CD14-positive monocyte (primary cell): ENCODE measurements around the gene KCNB1. TPM values are rescaled to one million over a fixed set of nuclear protein-coding genes. Genes with fewer than 3 reads are reported as not detected.

Experiments used
- DNase-seq, 3 donors: peaks; one replicate each; pipeline ENCODE4 v3.0.0-alpha.2; 2011 to 2022
- H2AFZ ChIP-seq: 2 replicates; pipeline ENCODE4 v1.6.0; 2012; ENCODE audit warnings: mild to moderate bottlenecking, low read depth, low read length, inconsistent platforms; ENCODE audit not compliant: insufficient read depth, poor library complexity, severe bottlenecking
- H3K27ac ChIP-seq, 2 donors: 1 replicate in 1 of 2; 2 replicates in 1 of 2; pipeline ENCODE4 v1.5.1; 2012 to 2013; ENCODE audit warnings: low read length in 2 of 2, control low read depth in 1 of 2, inconsistent platforms in 1 of 2, low read depth in 1 of 2, mild to moderate bottlenecking in 1 of 2
- H3K27me3 ChIP-seq, 2 donors: one replicate each; pipeline versions ENCODE4 v1.6.0 to v1.6.1; 2011 to 2013; ENCODE audit warnings: low read length in 2 of 2; ENCODE audit not compliant: control insufficient read depth in 2 of 2, insufficient read depth in 2 of 2
- H3K36me3 ChIP-seq, 2 donors: replicated peaks in 1 of 2; 1 replicate in 1 of 2; 2 replicates in 1 of 2; pipeline versions ENCODE4 v1.5.1 to v1.6.1; 2012 to 2013; ENCODE audit warnings: low read length in 2 of 2, control low read depth in 1 of 2, inconsistent platforms in 1 of 2, mild to moderate bottlenecking in 1 of 2; ENCODE audit not compliant: insufficient read depth in 2 of 2, control insufficient read depth in 1 of 2
- H3K4me1 ChIP-seq, 2 donors: 1 replicate in 1 of 2; 2 replicates in 1 of 2; pipeline versions ENCODE4 v1.5.1 to v1.6.1; 2012 to 2013; ENCODE audit warnings: low read length in 2 of 2, control low read depth in 1 of 2, inconsistent platforms in 1 of 2, mild to moderate bottlenecking in 1 of 2, moderate library complexity in 1 of 2; ENCODE audit not compliant: insufficient read depth in 2 of 2, control insufficient read depth in 1 of 2
- H3K4me2 ChIP-seq: replicated peaks from 2 replicates; pipeline ENCODE3; 2012; ENCODE audit warnings: low read length, moderate library complexity, mild to moderate bottlenecking; ENCODE audit not compliant: poor library complexity, severe bottlenecking; ENCODE audit errors: extremely low read depth
- H3K4me3 ChIP-seq, 3 experiments: fragments of 200-600 bp in 1 of 3; sonication (generic) in 1 of 3; replicated peaks in 1 of 3; 1 replicate in 2 of 3; 2 replicates in 1 of 3; pipeline ENCODE4 v1.5.1; 2011 to 2013; ENCODE audit warnings: low read length in 3 of 3, mild to moderate bottlenecking in 3 of 3, control low read depth in 2 of 3, low read depth in 2 of 3, inconsistent platforms in 1 of 3, moderate library complexity in 1 of 3
- H3K79me2 ChIP-seq: 2 replicates; pipeline ENCODE4 v1.6.0; 2012; ENCODE audit warnings: mild to moderate bottlenecking, control low read depth, inconsistent platforms, low read length, moderate library complexity; ENCODE audit not compliant: insufficient read depth
- H3K9ac ChIP-seq: 2 replicates; pipeline ENCODE4 v1.6.0; 2017; ENCODE audit warnings: low read length, mild to moderate bottlenecking; ENCODE audit not compliant: insufficient read depth, poor library complexity, severe bottlenecking
- H3K9me3 ChIP-seq, 2 donors: replicated peaks in 1 of 2; 1 replicate in 1 of 2; 2 replicates in 1 of 2; pipeline versions ENCODE4 v1.5.1 to v1.6.1; 2012 to 2013; ENCODE audit warnings: low read length in 2 of 2, control low read depth in 1 of 2; ENCODE audit not compliant: control insufficient read depth in 1 of 2, insufficient read depth in 1 of 2
- H4K20me1 ChIP-seq: 2 replicates; pipeline ENCODE4 v1.6.0; 2012; ENCODE audit warnings: mild to moderate bottlenecking, low read length, control low read depth, moderate library complexity; ENCODE audit not compliant: insufficient read depth
- H3K27ac Mint-ChIP-seq, 7 donors: one replicate each; pipeline ENCODE4 v1.8.0; 2020; ENCODE audit warnings: mild to moderate bottlenecking in 7 of 7, mixed read lengths in 7 of 7, moderate library complexity in 6 of 7, inconsistent platforms in 2 of 7
- H3K27me3 Mint-ChIP-seq, 3 donors: one replicate each; pipeline ENCODE4 v1.8.0; 2021 to 2022; ENCODE audit warnings: low read depth in 3 of 3, mild to moderate bottlenecking in 3 of 3, mixed read lengths in 3 of 3, moderate library complexity in 3 of 3, inconsistent platforms in 1 of 3
- H3K36me3 Mint-ChIP-seq, 2 donors: one replicate each; pipeline ENCODE4 v1.8.0; 2020; ENCODE audit warnings: mixed read lengths in 2 of 2, inconsistent platforms in 1 of 2, mild to moderate bottlenecking in 1 of 2
- H3K4me1 Mint-ChIP-seq: one replicate; pipeline ENCODE4 v1.8.0; 2020; ENCODE audit warnings: mild to moderate bottlenecking, mixed read lengths
- H3K4me3 Mint-ChIP-seq, 2 donors: one replicate each; pipeline ENCODE4 v1.8.0; 2020; ENCODE audit warnings: mild to moderate bottlenecking in 2 of 2, mixed read lengths in 2 of 2, moderate library complexity in 1 of 2
- H3K9me3 Mint-ChIP-seq, 7 donors: one replicate each; pipeline ENCODE4 v1.8.0; 2020 to 2022; ENCODE audit warnings: mixed read lengths in 7 of 7, mild to moderate bottlenecking in 6 of 7, moderate library complexity in 6 of 7, inconsistent platforms in 2 of 7
- CTCF ChIP-seq: fragments of 200-600 bp; IDR thresholded peaks from one replicate; pipeline ENCODE4 v1.8.0; 2022; ENCODE audit warnings: antibody characterized with exemption, mild to moderate bottlenecking
- WGBS: methylation state at CpG from one replicate; pipeline ENCODE4 v1.1.5; 2013; ENCODE audit warnings: missing lambda C conversion rate; ENCODE audit not compliant: insufficient coverage; 5-methylcytosine and 5-hydroxymethylcytosine counted together
- intact Hi-C, 2 donors: fragments of 100-400 bp; cut with micrococcal nuclease; formaldehyde crosslinking; loops; one replicate each; pipeline versions ENCODE4 v1.15.0 to v1.15.1; 2023
- polyA plus RNA-seq, 3 donors: library from polyadenylated mRNA; depleted of rRNA in 1 of 3; unstranded in 2 of 3; stranded (reverse) in 1 of 3; fragments of 300-500 nt in 2 of 3; fragments of >200 nt in 1 of 3; fragmentation: Illumina TruSeq in 2 of 3; gene quantifications; 1 replicate in 2 of 3; 2 replicates in 1 of 3; pipeline ENCODE4 v1.2.3, GENCODE V29; 2012 to 2021

KCNB1 gene
- polyA plus RNA-seq, 3 donors: not detected

DNA sequence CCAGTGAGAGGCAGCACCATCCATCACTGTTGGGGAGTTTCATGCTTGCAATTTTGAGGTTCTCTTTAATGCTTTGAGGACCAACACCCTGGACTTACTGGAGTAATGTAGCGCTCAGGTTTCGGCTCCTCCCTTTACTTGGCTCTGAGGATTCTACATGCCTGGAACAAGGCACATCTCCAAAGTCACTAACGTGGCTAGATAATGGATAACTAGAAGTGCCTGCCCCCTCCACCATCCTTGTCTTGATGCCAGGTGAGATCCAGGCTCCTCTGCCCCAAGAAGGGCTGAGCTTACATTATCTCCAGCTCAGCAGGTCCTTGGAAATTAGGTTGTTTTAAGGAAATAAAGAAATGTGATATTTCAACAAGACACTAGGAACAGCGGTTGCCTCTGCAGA lies 129.1 kb downstream of the KCNB1 start:
- no peak for TF ChIP-seq CTCF
- intact Hi-C loops: no loop called here
- Mint-ChIP-seq H3K36me3 (no peaks in the 10 kb centered on the region), H3K9me3 (no peaks in the 10 kb centered on the region), H3K4me3 (no peak overlapping the region), H3K4me1 (no peaks in the 10 kb centered on the region), H3K27me3 (peaks cover 13 to 19% (median 17%) of the 10 kb centered on the region in 3 donors), H3K27ac (no peak overlapping the region)
- Histone ChIP-seq H3K9me3 (no peaks in the 10 kb centered on the region), H3K4me3 (no peak overlapping the region), H3K27ac (no peak overlapping the region), H3K36me3 (no peaks in the 10 kb centered on the region), H3K27me3 (no peaks in the 10 kb centered on the region), H3K9ac (no peak overlapping the region), H3K4me2 (no peak overlapping the region), H3K4me1 (no peaks in the 10 kb centered on the region), H4K20me1 (no peaks in the 10 kb centered on the region), H2AFZ (no peak overlapping the region), H3K79me2 (no peaks in the 10 kb centered on the region)
- no peak for DNase-seq
- WGBS: 96% methylated on average over 3 of the region's 4 CpGs

DNA sequence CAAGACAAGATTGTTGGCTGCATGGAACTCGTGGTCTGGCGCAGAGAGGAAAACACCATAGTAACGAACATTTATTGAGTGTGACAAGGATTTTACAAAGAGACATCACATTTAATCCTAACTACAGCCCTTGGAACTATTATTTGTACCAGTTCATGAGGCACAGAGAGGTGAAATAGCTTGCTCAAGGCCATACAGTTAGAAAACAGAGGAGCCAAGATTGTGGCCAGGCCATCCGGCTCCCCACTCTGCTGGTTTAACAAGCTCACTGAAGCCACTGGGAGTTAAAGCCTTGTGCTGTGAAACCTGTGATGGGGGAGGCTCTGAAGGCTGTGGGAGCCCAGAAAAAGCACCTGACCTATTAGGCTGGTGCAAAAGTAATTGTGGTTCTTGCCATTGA lies 129.7 kb downstream of the KCNB1 start:
- H3K4me2 ChIP-seq: no peak overlapping the region
- no peaks in the 10 kb centered on the region for H3K36me3 ChIP-seq
- H3K9ac ChIP-seq: no peak overlapping the region
- no peak for TF ChIP-seq CTCF
- peaks cover 9 to 16% (median 15%) of the 10 kb centered on the region in 3 donors for H3K27me3 Mint-ChIP-seq
- H2AFZ ChIP-seq: no peak overlapping the region
- no peak overlapping the region for H3K4me3 ChIP-seq
- no peaks in the 10 kb centered on the region for H3K27me3 ChIP-seq
- no peaks in the 10 kb centered on the region for H3K9me3 Mint-ChIP-seq
- no peaks in the 10 kb centered on the region for H3K36me3 Mint-ChIP-seq
- H4K20me1 ChIP-seq: no peaks in the 10 kb centered on the region
- H3K27ac Mint-ChIP-seq: peak overlapping the region in 1 of 7 donors; percentile 12
- no peaks in the 10 kb centered on the region for H3K79me2 ChIP-seq
- no peaks in the 10 kb centered on the region for H3K9me3 ChIP-seq
- no peak overlapping the region for H3K27ac ChIP-seq
- no peaks in the 10 kb centered on the region for H3K4me1 ChIP-seq
- no peak for DNase-seq
- WGBS: 100% methylated on average over 1 of the region's 4 CpGs
- intact Hi-C loops: no loop called here
- H3K4me3 Mint-ChIP-seq: no peak overlapping the region
- peaks cover under 1% of the 10 kb centered on the region for H3K4me1 Mint-ChIP-seq
